D721Med (cell line): ENCODE data around the gene SOX12.

ENCODE experiments used
- DNase-seq: peaks from one replicate; pipeline ENCODE4 v3.0.0; 2011; ENCODE audit warnings: low spot score; ENCODE audit not compliant: insufficient read length
- FAIRE-seq: peaks from 2 replicates; lab custom pipeline; 2011; peaks lifted over from hg19 to GRCh38; lab: Jason Lieb, UNC
- CTCF ChIP-seq: IDR thresholded peaks from 2 replicates; pipeline ENCODE4 v1.5.1; 2012; ENCODE audit warnings: mild to moderate bottlenecking, control low read depth; ENCODE audit not compliant: insufficient read depth; ENCODE audit errors: missing control alignments

The SOX12 gene

GRCh38 chr20:325045-325888, at the start of gene SOX12:
SOX12 (plus strand) TSS chr20:325552; CDS start chr20:325925, 373 bp downstream.
- no peak for FAIRE-seq
- TF ChIP-seq CTCF = no peak
- DNase-seq = no peak

DNA sequence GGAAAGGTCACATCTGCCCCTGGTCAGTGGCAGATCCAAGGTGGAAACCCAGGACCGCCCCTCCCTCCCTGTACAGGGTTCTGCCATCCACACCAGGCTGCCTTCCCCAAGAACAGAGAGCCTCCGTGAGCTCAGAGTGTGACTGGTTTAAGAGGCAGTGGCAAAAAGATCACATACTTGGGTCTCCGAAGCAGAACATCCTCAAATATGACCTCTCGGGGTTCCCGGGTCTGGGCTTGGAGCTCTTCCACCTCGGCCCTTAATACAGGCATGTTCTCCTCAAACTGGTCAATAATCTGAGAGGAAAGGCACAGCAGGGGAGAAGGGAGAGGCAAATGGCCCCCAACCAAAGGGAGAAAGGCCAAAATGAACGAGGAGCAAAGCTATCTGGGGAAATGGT, 49.6 kb upstream of the SOX12 start:
- FAIRE-seq (no peak), DNase-seq (no peak)
- TF ChIP-seq CTCF = no peak

DNA sequence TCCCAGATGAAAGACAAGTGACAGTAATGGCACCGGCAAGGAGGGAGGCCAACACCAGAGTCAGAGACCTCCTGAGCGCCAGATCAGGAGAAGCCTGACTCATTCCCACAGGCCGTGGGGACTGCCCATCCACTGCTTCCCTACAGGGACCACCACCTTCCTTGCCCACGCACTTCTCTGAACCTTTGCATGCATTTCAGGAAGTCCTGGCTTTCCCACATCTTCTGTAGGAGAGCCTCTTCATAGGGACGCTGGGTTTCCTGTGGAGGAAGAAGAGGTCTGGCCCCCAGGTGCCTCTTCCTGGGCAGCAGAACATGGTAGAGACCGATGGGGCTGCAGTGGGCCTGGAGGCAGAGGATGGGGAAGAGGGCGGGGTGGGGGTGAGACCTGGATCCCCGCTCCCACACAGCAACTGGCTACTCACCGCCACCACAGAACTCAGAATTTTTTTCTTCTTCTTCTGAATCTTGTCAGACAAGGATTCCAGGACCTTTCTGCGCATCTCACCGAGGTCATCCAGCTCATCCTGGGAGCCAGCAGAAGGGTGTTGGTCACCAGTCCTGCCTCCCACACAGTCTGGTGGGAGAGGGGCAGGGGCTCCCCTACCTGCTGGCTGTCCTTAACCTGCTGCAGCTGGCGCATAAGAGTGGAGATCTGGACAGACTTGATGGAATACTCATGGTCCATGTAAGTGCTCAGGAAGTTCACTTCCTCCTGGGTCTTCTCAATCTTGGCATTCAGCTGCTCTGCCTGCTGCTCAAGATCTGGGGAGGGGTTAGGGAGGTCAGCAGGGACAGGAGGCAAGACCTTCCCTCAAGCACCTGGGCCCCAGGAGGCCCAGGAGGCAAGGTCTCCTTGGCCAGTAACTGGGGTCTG, 48.5 kb upstream of the SOX12 start:
- DNase-seq = no peak
- TF ChIP-seq CTCF = no peak
- no peak for FAIRE-seq

- no peak for DNase-seq
- no peak for FAIRE-seq
- no peak for TF ChIP-seq CTCF
Observed at GRCh38 chr20:277496-277781, 47.9 kb upstream of the SOX12 start.

- DNase-seq = no peak
- no peak for TF ChIP-seq CTCF
- FAIRE-seq = no peak
Observed at GRCh38 chr20:278181-278580, 47.2 kb upstream of the SOX12 start.

DNA sequence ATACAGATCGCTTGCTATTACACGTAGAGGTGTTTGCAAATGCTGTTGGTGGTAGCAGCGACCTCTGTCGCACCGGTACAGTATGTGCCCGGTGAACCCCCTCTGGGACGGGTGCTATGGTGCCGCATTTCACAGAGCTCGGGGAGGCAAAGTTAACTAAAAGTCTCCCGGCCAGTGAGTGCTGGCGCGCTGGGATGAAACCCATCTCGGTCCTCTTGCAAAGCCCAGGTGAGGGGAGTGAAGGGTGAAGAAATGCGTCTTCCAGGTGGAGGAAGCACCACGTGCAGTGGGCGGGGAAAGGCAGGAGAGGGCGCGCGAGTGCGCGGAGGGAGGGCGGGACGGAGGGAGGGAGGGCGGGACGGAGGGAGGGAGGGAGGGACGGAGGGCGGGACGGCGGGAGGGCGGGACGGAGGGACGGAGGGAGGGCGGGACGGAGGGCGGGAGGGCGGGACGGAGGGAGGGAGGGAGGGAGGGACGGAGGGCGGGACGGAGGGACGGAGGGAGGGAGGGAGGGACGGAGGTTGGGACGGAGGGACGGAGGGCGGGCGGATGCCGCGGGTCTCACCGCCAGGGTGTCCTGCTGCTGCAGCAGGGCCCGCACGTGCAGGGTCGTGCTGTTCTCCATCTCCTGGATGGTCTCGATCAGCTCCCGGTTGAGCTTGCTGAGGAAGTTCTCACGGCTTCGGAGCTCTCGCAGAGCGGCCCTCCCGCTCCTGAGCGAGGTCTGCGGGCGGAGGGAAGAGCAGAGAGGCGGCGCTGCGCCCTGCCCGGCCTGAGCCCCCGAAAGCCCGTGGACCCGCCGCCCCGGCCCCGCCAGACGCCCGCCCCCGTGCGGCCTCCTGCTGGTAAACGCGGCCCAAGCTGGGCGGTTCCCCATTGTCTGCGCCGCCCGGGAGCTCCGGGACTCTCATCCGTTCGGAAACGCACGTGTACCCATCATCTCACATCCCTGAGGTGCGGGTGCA, 46.5 kb upstream of the SOX12 start:
- TF ChIP-seq CTCF = no peak
- no peak for FAIRE-seq
- DNase-seq = no peak
